ENCODE measurements around the gene SPECC1.
"Not testable (repeated sequence)": the region's sequence is repeated elsewhere in the genome, so short reads cannot be mapped to it uniquely, and the experiment has no call there.

The SPECC1 gene

DNA sequence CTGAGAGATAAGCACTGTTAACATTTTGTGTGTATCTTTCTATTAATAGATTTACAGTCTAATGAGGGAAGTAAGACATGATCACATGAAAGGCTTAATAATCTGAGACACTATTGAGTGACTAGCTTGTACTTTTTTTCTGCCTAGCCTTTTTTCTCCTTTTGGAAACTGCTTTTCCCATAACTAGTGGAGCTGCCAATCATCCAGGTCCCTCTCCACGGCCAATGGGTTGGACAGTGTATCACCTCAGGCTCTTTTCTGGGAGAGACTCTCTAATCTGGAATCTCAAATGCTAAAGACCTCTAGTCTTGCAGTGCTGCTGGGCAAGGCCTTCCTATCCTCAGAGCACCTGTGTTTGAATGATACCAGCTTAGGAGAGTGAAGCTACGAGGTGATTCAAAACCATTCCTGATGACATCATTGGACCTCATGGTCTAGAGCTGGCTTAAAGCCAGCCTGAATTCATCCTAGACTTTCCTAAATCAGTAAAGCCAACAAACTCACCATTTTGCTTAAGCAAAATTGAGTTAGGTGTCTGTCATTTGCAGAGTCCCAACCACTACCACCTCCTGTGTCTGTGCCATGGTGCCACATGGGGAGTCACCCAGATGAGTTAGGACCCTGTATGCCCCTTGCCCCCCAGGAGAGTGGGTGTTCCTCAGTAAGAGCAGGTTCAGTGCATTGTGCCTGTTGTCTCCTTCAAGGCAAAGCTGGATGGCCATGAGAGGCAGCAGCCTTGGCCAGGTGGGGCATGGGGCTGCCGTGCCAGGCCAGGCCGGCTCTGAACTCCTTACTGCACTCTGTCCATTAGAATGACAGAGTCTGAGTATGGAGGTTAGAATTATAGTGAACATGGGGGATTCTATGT, 62.9 kb downstream of the SPECC1 start:
- no peak for DNase-seq (ENCODE audit: low read depth)
- TF ChIP-seq, protein P1, sequence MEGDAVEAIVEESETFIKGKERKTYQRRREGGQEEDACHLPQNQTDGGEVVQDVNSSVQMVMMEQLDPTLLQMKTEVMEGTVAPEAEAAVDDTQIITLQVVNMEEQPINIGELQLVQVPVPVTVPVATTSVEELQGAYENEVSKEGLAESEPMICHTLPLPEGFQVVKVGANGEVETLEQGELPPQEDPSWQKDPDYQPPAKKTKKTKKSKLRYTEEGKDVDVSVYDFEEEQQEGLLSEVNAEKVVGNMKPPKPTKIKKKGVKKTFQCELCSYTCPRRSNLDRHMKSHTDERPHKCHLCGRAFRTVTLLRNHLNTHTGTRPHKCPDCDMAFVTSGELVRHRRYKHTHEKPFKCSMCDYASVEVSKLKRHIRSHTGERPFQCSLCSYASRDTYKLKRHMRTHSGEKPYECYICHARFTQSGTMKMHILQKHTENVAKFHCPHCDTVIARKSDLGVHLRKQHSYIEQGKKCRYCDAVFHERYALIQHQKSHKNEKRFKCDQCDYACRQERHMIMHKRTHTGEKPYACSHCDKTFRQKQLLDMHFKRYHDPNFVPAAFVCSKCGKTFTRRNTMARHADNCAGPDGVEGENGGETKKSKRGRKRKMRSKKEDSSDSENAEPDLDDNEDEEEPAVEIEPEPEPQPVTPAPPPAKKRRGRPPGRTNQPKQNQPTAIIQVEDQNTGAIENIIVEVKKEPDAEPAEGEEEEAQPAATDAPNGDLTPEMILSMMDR (IDR thresholded peaks at IDR 0.05; ENCODE audit: control insufficient read depth, extremely low read depth, insufficient read depth) = no peak
- no peak overlapping the region for H3K4me3 ChIP-seq (ENCODE audit: low read depth, low read length)

DNA sequence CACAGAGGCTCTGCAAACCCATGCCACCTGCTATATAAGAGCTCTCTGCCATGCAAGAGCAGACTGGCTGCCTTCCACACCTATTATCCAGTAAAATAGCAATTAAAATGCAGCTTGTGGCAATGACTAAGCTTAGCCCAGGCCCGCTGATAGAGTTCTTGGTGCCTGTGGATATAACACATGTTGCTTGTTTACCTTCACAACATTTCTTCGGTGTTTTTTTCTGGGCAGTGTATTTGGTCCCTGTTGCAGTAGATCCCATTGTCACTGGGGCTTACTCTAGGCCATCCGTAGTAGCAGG, 63.5 kb downstream of the SPECC1 start:
- no peak for DNase-seq (ENCODE audit: low read depth)
- TF ChIP-seq, protein P1 (IDR thresholded peaks at IDR 0.05; ENCODE audit: control insufficient read depth, extremely low read depth, insufficient read depth) = no peak
- no peak overlapping the region for H3K4me3 ChIP-seq (ENCODE audit: low read depth, low read length)

DNA sequence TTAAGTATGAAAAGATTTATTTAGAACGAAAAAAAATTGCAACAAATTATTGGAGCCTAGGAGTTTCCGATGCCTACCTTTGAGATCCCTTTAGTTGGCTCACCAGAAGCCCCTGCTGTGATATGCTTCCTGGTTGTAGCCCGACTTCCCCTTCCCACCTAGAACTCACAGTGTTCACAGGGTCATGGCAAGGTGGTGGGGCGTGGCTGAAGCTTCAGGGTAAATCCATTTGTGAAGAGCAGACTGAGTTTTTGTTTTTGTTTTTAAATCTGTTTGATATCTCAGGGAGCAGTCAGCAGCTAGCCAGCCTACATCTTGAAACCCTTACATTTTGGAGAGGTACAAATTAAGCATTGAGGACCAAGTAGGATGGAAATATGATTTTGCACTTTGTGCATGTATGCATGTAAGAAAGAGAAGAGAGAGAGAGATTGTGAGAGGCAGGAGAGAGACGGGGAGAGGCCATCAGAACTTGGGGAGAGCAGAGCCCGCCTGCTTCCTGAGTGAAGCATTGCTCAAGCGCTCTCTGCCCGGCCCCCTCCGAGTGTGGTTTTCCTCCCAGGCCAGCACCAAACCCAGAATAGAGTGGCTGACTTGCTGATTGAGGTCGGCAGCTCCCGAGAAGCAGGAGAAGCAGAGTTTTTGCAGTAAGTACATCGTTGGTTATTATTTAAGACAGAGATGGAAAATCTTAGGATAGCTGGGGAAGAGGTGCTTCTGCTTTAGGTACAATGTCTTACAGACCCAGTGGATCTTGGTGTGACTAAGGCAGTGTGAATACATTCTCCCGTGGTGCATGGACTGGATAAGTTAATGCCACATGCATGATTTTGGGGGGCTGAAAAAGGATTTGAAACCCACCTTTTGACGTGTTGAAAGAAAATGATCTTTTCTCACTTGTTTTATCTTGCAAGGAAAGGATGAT, 64.2 kb downstream of the SPECC1 start:
- TF ChIP-seq, protein P1 (IDR thresholded peaks at IDR 0.05; ENCODE audit: control insufficient read depth, extremely low read depth, insufficient read depth) = no peak
- DNase-seq (ENCODE audit: low read depth) = no peak
- H3K4me3 ChIP-seq (ENCODE audit: low read depth, low read length) = no peak overlapping the region

DNA sequence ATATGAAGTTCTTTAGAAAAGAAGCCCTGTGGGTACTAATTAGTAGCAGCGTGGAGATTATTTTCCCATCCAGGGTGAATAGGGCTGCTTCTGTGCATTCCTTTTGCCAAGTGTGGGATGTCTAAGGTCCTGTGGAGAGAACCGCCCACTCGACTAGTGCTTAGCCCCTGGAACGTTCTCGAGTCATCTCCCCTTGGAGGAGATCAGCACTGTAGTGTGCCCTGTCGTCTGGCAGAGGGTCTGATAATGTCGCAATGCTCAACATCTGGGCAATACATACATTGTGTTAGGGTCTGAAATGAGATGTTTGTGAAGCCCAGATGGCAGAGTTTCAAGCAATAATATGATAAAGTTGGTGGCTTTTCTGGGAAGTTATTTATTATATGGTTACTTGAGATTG, 64.8 kb downstream of the SPECC1 start:
- DNase-seq (ENCODE audit: low read depth) = no peak
- no peak overlapping the region for H3K4me3 ChIP-seq (ENCODE audit: low read depth, low read length)

DNA sequence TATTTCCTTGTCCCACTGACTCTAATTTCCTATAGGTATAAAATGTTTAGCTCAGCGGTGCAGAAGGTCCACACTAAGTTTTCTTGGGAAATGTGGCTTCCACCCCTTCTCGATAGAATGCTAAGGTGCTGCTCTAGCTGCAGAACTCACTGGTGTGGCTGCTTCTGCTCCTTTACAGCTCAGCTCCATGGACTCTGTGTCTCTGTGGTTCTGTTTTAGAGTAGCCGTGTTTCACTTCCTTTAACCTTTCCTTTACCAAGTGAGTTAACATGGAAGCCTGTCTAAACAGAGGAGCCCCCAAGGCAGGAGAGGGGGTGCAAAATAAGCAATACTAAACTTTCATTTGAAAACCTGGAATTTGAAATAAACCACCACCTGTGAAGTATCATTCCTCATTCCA, 65.3 kb downstream of the SPECC1 start:
- DNase-seq (ENCODE audit: low read depth) = no peak
- H3K4me3 ChIP-seq (ENCODE audit: low read depth, low read length) = no peak overlapping the region
- TF ChIP-seq, protein P1 (IDR thresholded peaks at IDR 0.05; ENCODE audit: control insufficient read depth, extremely low read depth, insufficient read depth) = no peak

More for the DNA sequence above, 64.8 kb downstream of the SPECC1 start:
- TF ChIP-seq, protein P1 (IDR thresholded peaks at IDR 0.05; ENCODE audit: control insufficient read depth, extremely low read depth, insufficient read depth) = no peak

DNA sequence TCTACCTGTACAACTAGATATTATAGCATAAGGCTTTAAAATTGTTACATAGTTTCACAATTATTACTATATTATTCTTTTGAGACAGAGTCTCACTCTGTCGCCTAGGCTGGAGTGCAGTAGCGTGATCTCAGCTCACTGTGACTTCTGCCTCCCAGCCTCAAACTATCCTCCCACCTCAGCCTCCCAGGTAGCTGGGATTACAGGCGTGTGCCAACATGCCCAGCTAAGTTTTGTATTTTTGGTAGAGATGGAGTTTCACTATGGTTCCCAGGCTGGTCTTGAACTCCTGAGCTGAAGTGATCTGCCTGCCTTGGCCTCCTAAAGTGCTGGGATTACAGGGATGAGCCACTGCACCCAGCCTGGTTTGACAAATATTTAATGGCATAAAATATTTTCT, 67.0 kb downstream of the SPECC1 start:
- DNase-seq (ENCODE audit: low read depth); H3K4me3 ChIP-seq (ENCODE audit: low read depth, low read length): not testable (repeated sequence)

DNA sequence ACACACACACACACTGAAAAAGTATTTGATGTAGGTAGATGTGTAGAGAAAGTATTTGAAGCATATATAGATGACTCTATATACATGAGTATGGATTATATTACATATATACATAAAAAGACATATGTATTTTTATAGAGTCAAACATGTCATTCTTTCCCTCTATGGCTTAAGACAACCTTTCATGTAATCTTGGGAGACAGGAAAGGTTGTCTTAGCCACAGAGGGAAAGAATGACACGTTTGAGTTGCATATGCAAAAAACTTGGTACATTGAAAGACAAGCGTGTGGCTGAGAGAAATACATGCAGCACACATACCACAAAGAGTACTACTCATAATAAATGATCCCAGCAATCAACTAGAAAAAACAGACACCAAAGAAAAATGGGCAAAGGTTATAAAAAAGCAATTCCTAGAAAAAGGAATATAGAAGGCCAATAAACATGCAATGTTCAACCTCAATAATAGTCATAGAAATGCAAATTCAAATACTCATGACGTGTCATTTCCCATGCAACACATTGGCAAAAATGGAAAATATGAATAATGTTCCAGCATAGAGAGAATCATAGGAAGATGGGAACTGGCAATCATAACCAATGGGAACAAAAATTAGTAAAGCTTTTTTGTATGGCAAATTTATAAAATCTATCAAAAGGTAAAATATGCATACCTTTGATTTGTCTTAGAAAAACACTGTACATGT, 69.0 kb downstream of the SPECC1 start:
- no peak overlapping the region for H3K4me3 ChIP-seq (ENCODE audit: low read depth, low read length)
- no peak for DNase-seq (ENCODE audit: low read depth)
- TF ChIP-seq, protein P1 (IDR thresholded peaks at IDR 0.05; ENCODE audit: control insufficient read depth, extremely low read depth, insufficient read depth) = no peak
